OCI-LY1 (cell line): ENCODE data around the gene SPSB4.

Experiments
- EZH2 ChIP-seq: fragments of 200-600 bp; sonication (generic), shearing (Covaris generic); IDR thresholded peaks from 2 replicates; pipeline ENCODE4 v1.8.0; 2017; ENCODE audit warnings: borderline replicate concordance, mixed run types, mild to moderate bottlenecking, antibody characterized with exemption, low read length, moderate library complexity, mixed read lengths
- TF ChIP-seq, protein P1 (sequence below): fragments of 200-600 bp; sonication (generic), shearing (Covaris generic); IDR thresholded peaks from 2 replicates; pipeline ENCODE4 v1.5.1; 2017; ENCODE audit warnings: mild to moderate bottlenecking, antibody characterized with exemption, low read length, moderate library complexity, mixed read lengths

DNA sequence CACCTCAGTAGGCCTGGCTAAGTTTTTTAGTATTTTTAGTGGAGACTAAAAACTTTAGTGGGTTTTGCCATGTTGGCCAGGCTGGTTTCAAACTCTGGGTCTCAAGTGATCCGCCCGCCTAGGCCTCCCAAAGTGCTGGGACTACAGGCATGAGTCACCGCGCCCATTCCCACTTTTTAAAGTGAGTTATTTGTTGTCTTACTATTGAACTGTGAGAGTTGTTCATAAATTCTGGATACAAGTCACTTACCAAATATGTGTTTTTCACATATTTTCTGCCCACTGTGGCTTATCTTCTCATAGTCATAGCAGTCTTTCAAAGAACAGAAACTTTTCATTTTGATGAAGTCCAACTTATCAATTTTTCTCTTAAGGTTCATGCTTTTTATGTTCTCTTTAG is 29.9 kb upstream of the SPSB4 start:
- TF ChIP-seq, protein P1, sequence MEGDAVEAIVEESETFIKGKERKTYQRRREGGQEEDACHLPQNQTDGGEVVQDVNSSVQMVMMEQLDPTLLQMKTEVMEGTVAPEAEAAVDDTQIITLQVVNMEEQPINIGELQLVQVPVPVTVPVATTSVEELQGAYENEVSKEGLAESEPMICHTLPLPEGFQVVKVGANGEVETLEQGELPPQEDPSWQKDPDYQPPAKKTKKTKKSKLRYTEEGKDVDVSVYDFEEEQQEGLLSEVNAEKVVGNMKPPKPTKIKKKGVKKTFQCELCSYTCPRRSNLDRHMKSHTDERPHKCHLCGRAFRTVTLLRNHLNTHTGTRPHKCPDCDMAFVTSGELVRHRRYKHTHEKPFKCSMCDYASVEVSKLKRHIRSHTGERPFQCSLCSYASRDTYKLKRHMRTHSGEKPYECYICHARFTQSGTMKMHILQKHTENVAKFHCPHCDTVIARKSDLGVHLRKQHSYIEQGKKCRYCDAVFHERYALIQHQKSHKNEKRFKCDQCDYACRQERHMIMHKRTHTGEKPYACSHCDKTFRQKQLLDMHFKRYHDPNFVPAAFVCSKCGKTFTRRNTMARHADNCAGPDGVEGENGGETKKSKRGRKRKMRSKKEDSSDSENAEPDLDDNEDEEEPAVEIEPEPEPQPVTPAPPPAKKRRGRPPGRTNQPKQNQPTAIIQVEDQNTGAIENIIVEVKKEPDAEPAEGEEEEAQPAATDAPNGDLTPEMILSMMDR, result no peak
- no peak for TF ChIP-seq EZH2
